Loucy (cell line): Measurements from ENCODE around the gene PYCR2.
A peak's percentile ranks its signal among the peaks of the same experiment; 100 is the strongest.

ENCODE experiments used
- H2AFZ ChIP-seq: fragments of 200-600 bp; sonication (generic); 2 replicates; pipeline ENCODE4 v1.6.0; 2016; ENCODE audit warnings: antibody characterized with exemption, mild to moderate bottlenecking, low read length, moderate library complexity
- H3F3A ChIP-seq: fragments of 200-600 bp; 2 replicates; pipeline ENCODE4 v1.6.0; 2016; ENCODE audit warnings: antibody characterized with exemption, low read depth, mild to moderate bottlenecking
- H3K27me3 ChIP-seq: fragments of 200-600 bp; sonication (generic); 2 replicates; pipeline ENCODE4 v1.6.1; 2014; ENCODE audit warnings: low read length, mild to moderate bottlenecking; ENCODE audit not compliant: insufficient read depth, poor library complexity, severe bottlenecking
- H3K36me3 ChIP-seq: fragments of 200-600 bp; sonication (generic); 2 replicates; pipeline ENCODE4 v1.6.1; 2016; ENCODE audit warnings: low read length; ENCODE audit not compliant: insufficient read depth
- H3K4me1 ChIP-seq: fragments of 200-600 bp; sonication (generic); 2 replicates; pipeline ENCODE4 v1.5.1; 2014; ENCODE audit warnings: low read length, mild to moderate bottlenecking; ENCODE audit not compliant: insufficient read depth, poor library complexity, severe bottlenecking
- H3K4me2 ChIP-seq: fragments of 200-600 bp; sonication (generic); 2 replicates; pipeline ENCODE4 v1.6.0; 2014; ENCODE audit warnings: antibody characterized with exemption, low read length, low read depth, mild to moderate bottlenecking; ENCODE audit not compliant: poor library complexity, severe bottlenecking
- H3K4me3 ChIP-seq: fragments of 200-600 bp; sonication (generic); 2 replicates; pipeline ENCODE4 v1.5.1; 2014; ENCODE audit warnings: low read length, mild to moderate bottlenecking, mixed read lengths; ENCODE audit not compliant: poor library complexity, severe bottlenecking
- H3K79me2 ChIP-seq: fragments of 200-600 bp; sonication (generic); 2 replicates; pipeline ENCODE4 v1.6.1; 2014; ENCODE audit warnings: low read length; ENCODE audit not compliant: insufficient read depth
- H3K9ac ChIP-seq: fragments of 200-600 bp; sonication (generic); 2 replicates; pipeline ENCODE4 v1.6.0; 2014; ENCODE audit warnings: mild to moderate bottlenecking, low read depth, low read length, moderate library complexity; ENCODE audit not compliant: poor library complexity, severe bottlenecking
- H3K9me2 ChIP-seq: fragments of 200-600 bp; sonication (generic); replicated peaks from 2 replicates; pipeline ENCODE4 v1.6.1; 2016; ENCODE audit warnings: low read depth, low read length, mixed read lengths
- H3K9me3 ChIP-seq: fragments of 200-600 bp; sonication (generic); 2 replicates; pipeline ENCODE4 v1.6.1; 2014; ENCODE audit warnings: mild to moderate bottlenecking, antibody characterized with exemption, low read length, low read depth; ENCODE audit not compliant: insufficient read depth
- H4K20me1 ChIP-seq: fragments of 200-600 bp; sonication (generic); 2 replicates; pipeline ENCODE4 v1.6.0; 2014; ENCODE audit warnings: antibody characterized with exemption, low read length, mild to moderate bottlenecking; ENCODE audit not compliant: insufficient read depth, poor library complexity, severe bottlenecking
- CTCF ChIP-seq: fragments of 200-600 bp; sonication (generic); conservative IDR thresholded peaks from 2 replicates; pipeline ENCODE4 v1.5.1; 2014; ENCODE audit warnings: mild to moderate bottlenecking, antibody characterized with exemption, low read length
- EZH2phosphoT487 ChIP-seq: fragments of 200-600 bp; IDR thresholded peaks from 2 replicates; pipeline ENCODE4 v1.6.1; 2018; ENCODE audit warnings: antibody characterized with exemption, mild to moderate bottlenecking, moderate library complexity, borderline replicate concordance

PYCR2 gene

GRCh38 chr1:225965231-225965630 is 41.2 kb upstream of the PYCR2 start:
- Histone ChIP-seq H3K9me3 (no peaks in the 10 kb centered on the region), H3K9ac (no peak overlapping the region), H2AFZ (no peak overlapping the region), H3K4me3 (no peak overlapping the region), H3K9me2 (no peaks in the 10 kb centered on the region), H3K4me1 (no peaks in the 10 kb centered on the region), H3K4me2 (no peak overlapping the region), H3K36me3 (no peaks in the 10 kb centered on the region), H3K27me3 (no peaks in the 10 kb centered on the region), H4K20me1 (no peaks in the 10 kb centered on the region), H3F3A (no peaks in the 10 kb centered on the region), H3K79me2 (no peaks in the 10 kb centered on the region)
- no peak for TF ChIP-seq EZH2phosphoT487
- no peak for TF ChIP-seq CTCF

DNA sequence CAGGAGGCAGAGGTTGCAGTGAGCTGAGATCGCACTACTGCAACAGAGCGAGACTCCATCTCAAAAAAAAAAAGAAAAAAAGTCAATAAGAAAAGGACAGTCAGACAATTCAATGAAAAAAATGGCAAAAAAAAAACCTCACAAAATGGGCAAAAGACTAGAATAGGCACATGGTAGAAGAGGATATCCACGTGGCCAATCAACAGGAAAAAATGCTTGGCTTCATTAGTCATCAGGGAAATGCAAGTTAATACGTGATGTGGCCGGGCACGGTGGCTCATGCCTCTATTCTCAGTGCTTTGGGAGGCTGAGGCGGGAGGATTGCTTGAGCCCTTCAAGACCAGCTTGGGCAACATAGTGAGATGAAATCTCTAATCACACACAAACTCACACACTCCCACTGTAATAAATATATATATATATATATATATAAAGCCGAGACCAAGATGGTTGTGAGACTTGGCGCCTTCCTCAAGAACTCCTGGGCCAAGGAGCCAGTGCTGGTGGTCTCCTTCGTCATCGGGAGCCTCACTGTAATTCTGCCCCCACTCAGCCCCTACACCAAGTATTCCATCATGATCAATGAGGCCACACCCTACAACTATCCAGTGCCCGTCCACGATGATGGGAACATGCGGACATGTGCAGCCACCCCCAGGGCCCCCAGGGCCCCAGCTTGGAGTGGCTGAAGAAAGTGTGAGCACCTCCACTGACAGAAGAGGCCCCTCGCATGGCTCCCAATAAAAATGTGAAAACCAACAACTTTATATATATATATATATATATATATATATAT is 39.9 kb upstream of the PYCR2 start:
- H3K27me3 ChIP-seq: no peaks in the 10 kb centered on the region
- H3K4me2 ChIP-seq: no peak overlapping the region
- H3K9ac ChIP-seq: no peak overlapping the region
- no peaks in the 10 kb centered on the region for H3K9me2 ChIP-seq
- H2AFZ ChIP-seq: no peak overlapping the region
- no peak overlapping the region for H3K4me3 ChIP-seq
- no peaks in the 10 kb centered on the region for H3K4me1 ChIP-seq
- TF ChIP-seq CTCF: no peak
- no peak for TF ChIP-seq EZH2phosphoT487
- no peaks in the 10 kb centered on the region for H3F3A ChIP-seq
- H3K79me2 ChIP-seq: no peaks in the 10 kb centered on the region
- H3K9me3 ChIP-seq: no peaks in the 10 kb centered on the region
- H3K36me3 ChIP-seq: no peaks in the 10 kb centered on the region
- H4K20me1 ChIP-seq: no peaks in the 10 kb centered on the region

GRCh38 chr1:225962440-225962975 is 38.5 kb upstream of the PYCR2 start:
- Histone ChIP-seq H3K4me1 (no peaks in the 10 kb centered on the region), H4K20me1 (no peaks in the 10 kb centered on the region), H3K36me3 (no peaks in the 10 kb centered on the region), H3F3A (no peaks in the 10 kb centered on the region), H3K9me2 (no peaks in the 10 kb centered on the region), H3K9me3 (no peaks in the 10 kb centered on the region), H3K79me2 (no peaks in the 10 kb centered on the region), H2AFZ (peak overlapping the region; percentile 46; the same call in 1 of the 2 replicates), H3K9ac (no peak overlapping the region), H3K4me2 (no peak overlapping the region), H3K27me3 (no peaks in the 10 kb centered on the region), H3K4me3 (no peak overlapping the region)
- TF ChIP-seq EZH2phosphoT487 (no peak), CTCF (peak; percentile 94)
